KMS-11 (cell line): ENCODE data around the gene SDF2.

Experiments
- H2AFZ ChIP-seq: fragments of 200-600 bp; sonication (generic); 2 replicates; pipeline ENCODE4 v1.6.1; 2016; ENCODE audit warnings: antibody characterized with exemption, mixed run types, low read depth
- H3K27ac ChIP-seq: fragments of 200-600 bp; sonication (generic); 2 replicates; pipeline ENCODE4 v1.6.1; 2016; ENCODE audit warnings: mild to moderate bottlenecking, mixed run types
- H3K27me3 ChIP-seq: fragments of 200-600 bp; sonication (generic); 2 replicates; pipeline ENCODE4 v1.6.1; 2017; ENCODE audit warnings: mild to moderate bottlenecking, low read depth, mixed run types, moderate library complexity; ENCODE audit not compliant: insufficient read depth
- H3K36me3 ChIP-seq: fragments of 200-600 bp; sonication (generic); 2 replicates; pipeline ENCODE4 v1.6.1; 2017; ENCODE audit warnings: mild to moderate bottlenecking, mixed run types; ENCODE audit not compliant: insufficient read depth
- H3K4me1 ChIP-seq: fragments of 200-600 bp; sonication (generic); 2 replicates; pipeline ENCODE4 v1.6.1; 2016; ENCODE audit warnings: mild to moderate bottlenecking, low read depth, mixed run types; ENCODE audit not compliant: poor library complexity, severe bottlenecking
- H3K4me2 ChIP-seq: fragments of 200-600 bp; sonication (generic); 2 replicates; pipeline ENCODE4 v1.7.0; 2016; ENCODE audit warnings: mild to moderate bottlenecking, mixed run types
- H3K4me3 ChIP-seq: fragments of 200-600 bp; sonication (generic); IDR thresholded peaks from 2 replicates; pipeline ENCODE4 v1.6.1; 2017; ENCODE audit warnings: low read depth, low read length, mixed read lengths; ENCODE audit not compliant: insufficient read depth
- H3K79me2 ChIP-seq: fragments of 200-600 bp; sonication (generic); 2 replicates; pipeline ENCODE4 v1.6.1; 2016; ENCODE audit warnings: low read depth, mixed run types; ENCODE audit not compliant: insufficient read depth
- H3K9ac ChIP-seq: fragments of 200-600 bp; sonication (generic); 2 replicates; pipeline ENCODE4 v1.6.1; 2016; ENCODE audit warnings: mild to moderate bottlenecking, mixed run types
- H4K20me1 ChIP-seq: fragments of 200-600 bp; sonication (generic); 2 replicates; pipeline ENCODE4 v1.6.1; 2016; ENCODE audit warnings: mild to moderate bottlenecking, mixed run types; ENCODE audit not compliant: insufficient read depth
- TF ChIP-seq, protein P1 (sequence below): fragments of 200-600 bp; sonication (generic); conservative IDR thresholded peaks from 2 replicates; pipeline ENCODE4 v1.6.1; 2017; ENCODE audit warnings: low read depth, mild to moderate bottlenecking, antibody characterized with exemption, low read length, moderate library complexity, mixed read lengths

The SDF2 gene

DNA sequence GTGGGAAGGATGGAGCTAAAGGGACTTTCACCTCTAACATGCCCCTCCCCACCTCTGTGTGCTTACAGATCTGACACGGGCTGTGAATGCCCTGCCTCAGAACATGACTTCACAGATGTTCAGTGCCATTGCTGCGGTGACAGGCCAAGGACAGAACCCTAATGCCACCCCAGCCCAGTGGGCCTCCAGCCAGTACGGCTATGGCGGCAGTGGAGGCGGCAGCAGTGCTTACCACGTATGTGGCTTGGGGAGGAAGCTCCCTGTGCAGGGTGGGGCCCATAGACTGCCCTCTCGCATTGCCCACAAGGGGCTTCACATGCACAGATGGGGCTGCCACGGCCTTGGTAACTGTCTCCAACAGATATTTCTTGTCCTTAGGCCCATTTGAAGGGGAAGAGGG is 38.6 kb upstream of the SDF2 start:
- H3K4me1 ChIP-seq: no peaks in the 10 kb centered on the region
- no peaks in the 10 kb centered on the region for H3K79me2 ChIP-seq
- no peak overlapping the region for H3K27ac ChIP-seq
- no peak overlapping the region for H3K9ac ChIP-seq
- TF ChIP-seq, protein P1, sequence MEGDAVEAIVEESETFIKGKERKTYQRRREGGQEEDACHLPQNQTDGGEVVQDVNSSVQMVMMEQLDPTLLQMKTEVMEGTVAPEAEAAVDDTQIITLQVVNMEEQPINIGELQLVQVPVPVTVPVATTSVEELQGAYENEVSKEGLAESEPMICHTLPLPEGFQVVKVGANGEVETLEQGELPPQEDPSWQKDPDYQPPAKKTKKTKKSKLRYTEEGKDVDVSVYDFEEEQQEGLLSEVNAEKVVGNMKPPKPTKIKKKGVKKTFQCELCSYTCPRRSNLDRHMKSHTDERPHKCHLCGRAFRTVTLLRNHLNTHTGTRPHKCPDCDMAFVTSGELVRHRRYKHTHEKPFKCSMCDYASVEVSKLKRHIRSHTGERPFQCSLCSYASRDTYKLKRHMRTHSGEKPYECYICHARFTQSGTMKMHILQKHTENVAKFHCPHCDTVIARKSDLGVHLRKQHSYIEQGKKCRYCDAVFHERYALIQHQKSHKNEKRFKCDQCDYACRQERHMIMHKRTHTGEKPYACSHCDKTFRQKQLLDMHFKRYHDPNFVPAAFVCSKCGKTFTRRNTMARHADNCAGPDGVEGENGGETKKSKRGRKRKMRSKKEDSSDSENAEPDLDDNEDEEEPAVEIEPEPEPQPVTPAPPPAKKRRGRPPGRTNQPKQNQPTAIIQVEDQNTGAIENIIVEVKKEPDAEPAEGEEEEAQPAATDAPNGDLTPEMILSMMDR: no peak
- peaks cover 8% of the 10 kb centered on the region; the same call in 1 of the 2 replicates for H3K36me3 ChIP-seq
- H3K4me3 ChIP-seq: no peak overlapping the region
- H4K20me1 ChIP-seq: no peaks in the 10 kb centered on the region
- no peak overlapping the region for H3K4me2 ChIP-seq
- no peak overlapping the region for H2AFZ ChIP-seq
- H3K27me3 ChIP-seq: no peaks in the 10 kb centered on the region

DNA sequence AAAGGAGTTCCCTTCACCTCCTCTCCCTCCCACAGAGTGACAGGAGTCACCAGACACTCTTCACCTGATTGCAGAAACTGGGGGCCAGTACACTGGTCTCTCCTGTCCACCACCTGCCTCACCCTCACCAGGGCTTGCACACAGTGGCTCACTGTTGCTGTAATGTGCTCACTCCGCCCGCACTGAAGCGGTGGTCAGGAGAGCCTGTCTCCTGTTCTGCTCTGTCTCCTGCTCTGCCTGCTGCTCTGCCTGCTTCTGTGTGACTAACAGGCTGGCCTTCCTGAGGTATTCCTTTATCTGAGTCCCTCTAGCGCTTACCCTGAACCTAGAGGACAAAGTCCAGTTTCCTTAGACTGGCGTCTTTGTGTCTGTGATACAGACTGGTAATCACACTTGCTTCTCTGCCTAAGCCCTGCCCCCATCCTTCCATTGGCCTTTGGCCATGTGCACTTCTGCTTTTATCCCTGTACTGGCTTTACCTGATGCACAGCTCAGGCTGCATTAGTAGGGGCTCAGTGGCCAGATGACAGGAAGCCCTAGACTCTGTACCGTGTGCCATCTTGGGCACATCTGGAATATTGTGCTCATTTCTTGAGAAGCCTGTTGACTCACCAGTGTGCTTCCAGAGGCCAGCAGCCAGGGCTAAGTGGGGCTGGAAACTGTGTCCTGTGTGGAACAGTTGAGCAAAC is 36.7 kb upstream of the SDF2 start:
- Histone ChIP-seq H3K27me3 (no peaks in the 10 kb centered on the region), H2AFZ (no peak overlapping the region), H4K20me1 (no peaks in the 10 kb centered on the region), H3K27ac (no peak overlapping the region), H3K4me2 (no peak overlapping the region), H3K4me3 (no peak overlapping the region), H3K79me2 (no peaks in the 10 kb centered on the region), H3K4me1 (no peaks in the 10 kb centered on the region), H3K9ac (no peak overlapping the region), H3K36me3 (peaks cover 16% of the 10 kb centered on the region; the same call in 1 of the 2 replicates)
- TF ChIP-seq, protein P1: no peak

DNA sequence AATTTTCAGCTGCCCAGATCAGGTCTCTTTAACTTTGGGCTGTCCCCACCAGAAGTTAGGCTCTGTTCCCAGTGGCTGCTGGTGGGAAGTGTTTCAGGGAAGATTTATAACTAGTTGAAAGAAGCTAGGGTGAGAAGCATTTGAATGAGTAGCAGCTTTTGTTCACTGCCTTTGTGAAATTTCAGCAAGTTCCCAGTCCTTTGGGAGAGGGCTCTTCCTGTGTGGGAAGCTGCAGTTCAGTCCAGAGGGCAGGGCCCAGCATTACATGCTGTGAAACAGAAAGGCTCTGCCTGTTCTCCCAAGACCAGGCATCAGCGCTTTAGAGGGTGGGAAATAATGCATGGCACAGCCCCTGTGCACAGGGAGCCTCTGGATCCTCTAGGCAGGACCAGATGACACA is 32.2 kb upstream of the SDF2 start:
- H2AFZ ChIP-seq: no peak overlapping the region
- no peaks in the 10 kb centered on the region for H3K4me1 ChIP-seq
- H4K20me1 ChIP-seq: no peaks in the 10 kb centered on the region
- H3K79me2 ChIP-seq: no peaks in the 10 kb centered on the region
- H3K4me3 ChIP-seq: no peak overlapping the region
- TF ChIP-seq, protein P1: no peak
- H3K36me3 ChIP-seq: peaks cover 35% of the 10 kb centered on the region; the same call in 1 of the 2 replicates
- no peak overlapping the region for H3K9ac ChIP-seq
- no peaks in the 10 kb centered on the region for H3K27me3 ChIP-seq
- no peak overlapping the region for H3K4me2 ChIP-seq
- no peak overlapping the region for H3K27ac ChIP-seq

- H3K4me1 ChIP-seq: no peaks in the 10 kb centered on the region
- H3K9ac ChIP-seq: no peak overlapping the region
- H3K27me3 ChIP-seq: no peaks in the 10 kb centered on the region
- no peak overlapping the region for H3K4me2 ChIP-seq
- TF ChIP-seq, protein P1: no peak
- H3K4me3 ChIP-seq: no peak overlapping the region
- peaks cover 41% of the 10 kb centered on the region; the same call in 1 of the 2 replicates for H3K36me3 ChIP-seq
- no peaks in the 10 kb centered on the region for H4K20me1 ChIP-seq
- no peak overlapping the region for H2AFZ ChIP-seq
- H3K27ac ChIP-seq: no peak overlapping the region
- no peaks in the 10 kb centered on the region for H3K79me2 ChIP-seq
These were observed 27.3 kb upstream of the SDF2 start for GRCh38 chr17:28689011-28689410.
